ENCODE measurements around the gene DNAJB11. TPM values are rescaled to one million over a fixed set of nuclear protein-coding genes. Genes with fewer than 3 reads are reported as not detected.

DNAJB11 gene
- total RNA-seq, 3 donors from 2014 or later, result 40.0 to 41.6 (median 41.6) TPM

GRCh38 chr3:186596568-186597287 is 26.2 kb downstream of the DNAJB11 start:
- TF ChIP-seq POLR2A (IDR thresholded peaks at IDR 0.05) (no peak), POLR2AphosphoS5 (IDR thresholded peaks at IDR 0.05) (no peak), CTCF (IDR thresholded peaks at IDR 0.05) (no peak)

DNA sequence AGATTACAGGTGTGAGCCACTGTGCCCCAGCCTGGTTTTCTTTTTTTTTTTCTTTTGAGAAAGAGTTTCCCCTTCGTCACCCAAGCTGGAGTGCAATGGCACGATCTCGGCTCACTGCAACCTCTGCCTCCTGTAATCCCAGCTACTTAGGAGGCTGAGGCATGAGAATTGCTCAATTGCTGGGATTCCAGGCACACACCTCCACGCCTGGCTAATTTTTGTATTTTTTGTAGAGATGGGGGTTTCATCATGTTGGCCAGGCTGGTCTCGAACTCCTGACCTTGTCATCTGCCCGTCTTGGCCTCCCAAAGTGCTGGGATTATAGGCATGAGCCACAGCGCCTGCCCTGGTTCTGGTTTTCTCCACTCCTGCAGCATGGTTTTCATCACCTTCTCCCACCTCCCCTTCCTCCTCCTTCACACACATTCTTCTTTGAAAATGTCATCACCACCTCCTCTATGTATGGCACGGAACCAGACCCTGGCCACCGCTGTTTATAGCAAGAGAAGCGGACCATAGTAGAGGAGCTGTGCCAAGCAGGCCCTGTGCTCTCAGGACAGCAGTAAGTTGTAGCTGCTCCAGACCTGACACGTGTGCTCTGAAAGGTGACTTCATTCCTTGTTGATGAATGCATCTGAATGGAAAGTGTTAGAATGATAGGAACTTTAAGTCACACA is 27.7 kb downstream of the DNAJB11 start:
- intact Hi-C loops (cut with DNase I; ENCODE audit: low total_unique reads), result no loop called here
- Histone ChIP-seq H3K27me3 (no peaks in the 10 kb centered on the region), H3K36me3 (no peaks in the 10 kb centered on the region), H3K4me1 (no peaks in the 10 kb centered on the region), H3K27ac (no peak overlapping the region), H3K4me3 (no peak overlapping the region), H3K9me3 (no peaks in the 10 kb centered on the region)
- no peak for DNase-seq (ENCODE audit: low spot score in 2 of 2)
- no peak for TF ChIP-seq POLR2AphosphoS5 (IDR thresholded peaks at IDR 0.05)
- TF ChIP-seq CTCF (IDR thresholded peaks at IDR 0.05), result no peak
- TF ChIP-seq POLR2A (IDR thresholded peaks at IDR 0.05), result no peak

More at GRCh38 chr3:186596568-186597287, 26.2 kb downstream of the DNAJB11 start:
- peak in 1 of 2 donors; percentile 28 for DNase-seq (ENCODE audit: low spot score in 2 of 2)
- Histone ChIP-seq H3K4me3 (no peak overlapping the region), H3K4me1 (no peaks in the 10 kb centered on the region), H3K27me3 (no peaks in the 10 kb centered on the region), H3K9me3 (no peaks in the 10 kb centered on the region), H3K27ac (no peak overlapping the region), H3K36me3 (no peaks in the 10 kb centered on the region)
- intact Hi-C loops (cut with DNase I; ENCODE audit: low total_unique reads), result no loop called here

DNA sequence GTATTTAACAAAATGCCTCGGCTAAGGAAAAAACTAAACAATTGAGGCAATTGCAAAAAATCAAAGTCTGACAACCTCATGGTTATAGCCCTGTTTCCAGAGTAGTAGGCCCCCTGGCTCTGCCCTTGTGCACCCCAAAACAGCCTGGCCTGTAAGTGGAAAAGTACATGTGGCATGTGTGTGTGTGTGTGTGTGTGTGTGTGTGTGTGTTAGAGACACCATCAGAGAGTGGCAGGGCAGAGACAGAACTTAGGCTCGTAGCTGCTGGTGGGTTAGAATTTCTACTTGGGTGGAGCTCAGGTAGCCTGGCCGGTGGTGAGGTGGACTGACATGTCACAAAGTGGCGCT is 28.2 kb downstream of the DNAJB11 start:
- Histone ChIP-seq H3K4me1 (no peaks in the 10 kb centered on the region), H3K9me3 (no peaks in the 10 kb centered on the region), H3K4me3 (no peak overlapping the region), H3K36me3 (no peaks in the 10 kb centered on the region), H3K27ac (no peak overlapping the region), H3K27me3 (no peaks in the 10 kb centered on the region)
- intact Hi-C loops (cut with DNase I; ENCODE audit: low total_unique reads), result no loop called here
- no peak for DNase-seq (ENCODE audit: low spot score in 2 of 2)
- TF ChIP-seq POLR2A (IDR thresholded peaks at IDR 0.05) (no peak), POLR2AphosphoS5 (IDR thresholded peaks at IDR 0.05) (no peak)

DNA sequence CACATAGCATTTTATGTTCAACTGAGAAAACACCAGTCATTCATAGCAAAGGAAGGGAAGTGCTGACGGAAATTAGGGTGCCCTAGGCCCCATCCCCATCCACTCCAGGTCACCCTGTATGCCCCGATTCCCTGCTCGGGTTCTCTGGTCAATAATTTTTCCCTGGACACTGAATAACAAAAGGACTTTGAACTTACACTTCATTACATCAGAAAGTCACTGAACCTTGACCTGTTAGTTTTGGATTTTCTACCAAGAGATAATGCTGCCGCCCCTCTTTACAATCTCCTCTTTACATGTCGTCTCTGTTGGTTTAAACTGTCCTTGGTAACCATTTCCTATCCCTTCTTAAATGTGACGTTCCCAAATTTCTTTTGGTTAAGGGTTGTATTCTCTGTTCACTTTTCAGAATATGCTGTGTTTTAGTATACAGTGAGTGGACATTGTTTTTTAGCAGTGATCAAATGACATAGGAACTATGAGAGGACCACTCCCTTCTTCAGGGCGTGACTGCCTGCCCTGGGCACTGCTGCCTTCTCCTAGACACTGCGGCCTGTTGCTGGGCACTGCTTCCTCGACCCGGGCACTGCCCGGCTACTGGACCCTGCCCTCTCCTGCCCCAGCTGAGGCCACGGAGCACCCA is 28.7 kb downstream of the DNAJB11 start:
- Histone ChIP-seq H3K4me1 (no peaks in the 10 kb centered on the region), H3K36me3 (no peaks in the 10 kb centered on the region), H3K27me3 (no peaks in the 10 kb centered on the region), H3K9me3 (no peaks in the 10 kb centered on the region), H3K4me3 (no peak overlapping the region), H3K27ac (no peak overlapping the region)
- intact Hi-C loops (cut with DNase I; ENCODE audit: low total_unique reads), result no loop called here
- TF ChIP-seq POLR2AphosphoS5 (IDR thresholded peaks at IDR 0.05), result no peak
- TF ChIP-seq POLR2A (IDR thresholded peaks at IDR 0.05), result no peak
- no peak for TF ChIP-seq CTCF (IDR thresholded peaks at IDR 0.05)
- DNase-seq (ENCODE audit: low spot score in 2 of 2), result no peak

- TF ChIP-seq POLR2AphosphoS5 (IDR thresholded peaks at IDR 0.05) (no peak), POLR2A (IDR thresholded peaks at IDR 0.05) (no peak), CTCF (IDR thresholded peaks at IDR 0.05) (no peak)
- Histone ChIP-seq H3K9me3 (no peaks in the 10 kb centered on the region), H3K27ac (no peak overlapping the region), H3K36me3 (no peaks in the 10 kb centered on the region), H3K27me3 (no peaks in the 10 kb centered on the region), H3K4me1 (no peaks in the 10 kb centered on the region), H3K4me3 (no peak overlapping the region)
- no peak for DNase-seq (ENCODE audit: low spot score in 2 of 2)
- intact Hi-C loops (cut with DNase I; ENCODE audit: low total_unique reads), result no loop called here
These were observed 29.3 kb downstream of the DNAJB11 start for GRCh38 chr3:186599785-186600166.

Measured in breast epithelium (tissue), 4 donors.